GM12878 (cell line): ENCODE results near the gene PPP3CA. TPM values are rescaled to one million over a fixed set of nuclear protein-coding genes. Genes with fewer than 3 reads are reported as not detected.

Experiments used
- ATAC-seq: fragments of 200-7000 bp; cut with Tn5 transposase; 3 replicates; pipeline ENCODE4 v1.9.1; 2020; ENCODE audit warnings: mild to moderate bottlenecking, moderate library complexity
- BruUV-seq: library from RNA; stranded (reverse); fragments of 400-500 nt; replicated peaks from 2 replicates; lab custom pipeline; 2021; lab: Mats Ljungman, UMichigan
- CTCF ChIA-PET: fragments of 300-600 bp; sonication (Branson Sonifier 250); formaldehyde crosslinking; extraction: SDS; loops from one replicate; lab custom pipeline; 2021; ENCODE audit warnings: inconsistent platforms; lab: Yijun Ruan, JAX
- POLR2A ChIA-PET: fragments of 350-600 bp; formaldehyde crosslinking; extraction: SDS; loops from one replicate; lab custom pipeline; 2021; ENCODE audit warnings: inconsistent platforms; lab: Charles Lee
- RAD21 ChIA-PET: fragments of 300-600 bp; sonication (Branson Sonifier 250); formaldehyde crosslinking; loops from one replicate; lab custom pipeline; 2023; ENCODE audit warnings: antibody characterized with exemption; ENCODE audit not compliant: unreplicated experiment; lab: Charles Lee
- SMC1A ChIA-PET: fragments of 300-600 bp; sonication (Branson Sonifier 250); formaldehyde crosslinking; loops from one replicate; lab custom pipeline; 2023; ENCODE audit not compliant: unreplicated experiment, uncharacterized antibody; lab: Charles Lee
- DNase-seq: peaks from one replicate; pipeline ENCODE4 v3.0.0-alpha.2; 2011; ENCODE audit warnings: low read depth, low spot score
- FAIRE-seq: peaks from 3 replicates; lab custom pipeline; 2011; peaks lifted over from hg19 to GRCh38; lab: Jason Lieb, UNC
- H2AFZ ChIP-seq: 2 replicates; pipeline ENCODE4 v1.6.0; 2011; ENCODE audit warnings: low read depth, low read length, control low read depth; ENCODE audit not compliant: control insufficient read depth
- H3K27ac ChIP-seq: 2 replicates; pipeline ENCODE4 v1.5.1; 2011; ENCODE audit warnings: control low read depth; ENCODE audit not compliant: control insufficient read depth, insufficient read depth
- H3K27me3 ChIP-seq, 2 experiments: replicated peaks in 1 of 2; 2 replicates each; pipeline versions ENCODE4 v1.6.0 to v1.6.1; 2011; ENCODE audit warnings: low read length in 1 of 2; ENCODE audit not compliant: control insufficient read depth in 2 of 2, insufficient read depth in 2 of 2
- H3K36me3 ChIP-seq, 2 experiments: 2 replicates each; pipeline ENCODE4 v1.5.1; 2011; ENCODE audit warnings: low read length in 1 of 2; ENCODE audit not compliant: control insufficient read depth in 2 of 2, insufficient read depth in 2 of 2
- H3K4me1 ChIP-seq: 2 replicates; pipeline ENCODE4 v1.6.1; 2011; ENCODE audit warnings: mild to moderate bottlenecking, low read length, moderate library complexity, mixed read lengths; ENCODE audit not compliant: control insufficient read depth, insufficient read depth
- H3K4me2 ChIP-seq: 2 replicates; pipeline ENCODE4 v1.6.0; 2011; ENCODE audit warnings: control low read depth; ENCODE audit not compliant: control insufficient read depth, insufficient read depth
- H3K4me3 ChIP-seq: fragments of 200-600 bp; sonication (generic); 2 replicates; pipeline ENCODE4 v1.5.1; 2016
- H3K79me2 ChIP-seq: 2 replicates; pipeline ENCODE4 v1.6.0; 2011; ENCODE audit warnings: low read length; ENCODE audit not compliant: control insufficient read depth, insufficient read depth
- H3K9ac ChIP-seq: 2 replicates; pipeline ENCODE4 v1.8.0; 2011; ENCODE audit warnings: low read length, control low read depth, mixed read lengths; ENCODE audit not compliant: control insufficient read depth, insufficient read depth
- H3K9me3 ChIP-seq: replicated peaks from 3 replicates; pipeline ENCODE4 v1.5.1; 2011; ENCODE audit warnings: mild to moderate bottlenecking, low read length; ENCODE audit not compliant: control insufficient read depth, insufficient read depth
- H4K20me1 ChIP-seq: 2 replicates; pipeline ENCODE4 v1.6.0; 2011; ENCODE audit not compliant: control insufficient read depth, insufficient read depth
- ASH2L ChIP-seq: fragments of 300-600, 200-600 bp; sonication (generic); IDR thresholded peaks from 2 replicates; pipeline ENCODE4 v1.6.1; 2017; ENCODE audit warnings: low read depth, mild to moderate bottlenecking, borderline replicate concordance
- CBFB ChIP-seq: IDR thresholded peaks from 2 replicates; pipeline ENCODE4 v1.6.1; 2016; ENCODE audit warnings: antibody characterized with exemption, low read depth
- CHD2 ChIP-seq: IDR thresholded peaks from 2 replicates; pipeline ENCODE4 v1.6.1; 2011; ENCODE audit warnings: low read depth, low read length, improper control_type of control experiment, borderline replicate concordance
- MTA3 ChIP-seq: IDR thresholded peaks from 2 replicates; pipeline ENCODE4 v1.6.1; 2012; ENCODE audit warnings: low read length, inconsistent platforms, borderline replicate concordance
- NBN ChIP-seq: fragments of 450-650 bp; IDR thresholded peaks from 2 replicates; pipeline ENCODE4 v1.6.1; 2016
- PBX3 ChIP-seq: IDR thresholded peaks from 2 replicates; pipeline ENCODE4 v1.6.1; 2011; ENCODE audit warnings: mild to moderate bottlenecking, low read depth, low read length, moderate library complexity; ENCODE audit not compliant: insufficient replicate concordance
- RELA ChIP-seq: fragments of 450-650 bp; IDR thresholded peaks from 2 replicates; pipeline ENCODE4 v1.8.0; 2014; ENCODE audit warnings: borderline replicate concordance; ENCODE audit not compliant: partially characterized antibody
- SREBF1 ChIP-seq: IDR thresholded peaks from 2 replicates; pipeline ENCODE4 v1.6.1; 2012; ENCODE audit warnings: mild to moderate bottlenecking, low read length
- TCF3 ChIP-seq: IDR thresholded peaks from 2 replicates; pipeline ENCODE4 v1.6.1; 2012; ENCODE audit warnings: low read depth, mild to moderate bottlenecking, low read length, borderline replicate concordance; ENCODE audit not compliant: insufficient read depth
- ZZZ3 ChIP-seq: IDR thresholded peaks from 2 replicates; pipeline ENCODE4 v1.6.1; 2011; ENCODE audit warnings: low read depth; ENCODE audit not compliant: control insufficient read depth, insufficient read length
- WGBS: methylation state at CpG from one replicate; pipeline ENCODE4 v1.1.6; 2016; ENCODE audit warnings: low lambda C conversion rate; ENCODE audit not compliant: insufficient replicate concordance, insufficient coverage; ENCODE audit errors: missing lambda C conversion rate; 5-methylcytosine and 5-hydroxymethylcytosine counted together
- in situ Hi-C: fragments of 300-500 bp; cut with MboI; formaldehyde crosslinking; loops from 9 replicates; pipeline ENCODE4 v1.14.3; 2018; ENCODE audit warnings: mixed read lengths
- intact Hi-C: fragments of 100-400 bp; cut with micrococcal nuclease; formaldehyde crosslinking; loops from one replicate; pipeline ENCODE4 v1.14.2; 2022; ENCODE audit not compliant: unreplicated experiment
- polyA plus RNA-seq, 11 experiments: library from polyadenylated mRNA; depleted of rRNA in 4 of 11; unstranded in 6 of 11; stranded (reverse) in 5 of 11; fragments of >200 nt; fragmentation: Nextera tagmentation in 4 of 11; fragmentation: Illumina TruSeq in 1 of 11; extraction: Ambion mirVana in 4 of 11; extraction: Trizol in 1 of 11; gene quantifications; 1 replicate in 1 of 11; 2 replicates in 10 of 11; pipeline versions ENCODE4 v1.2.1 to v1.2.3, GENCODE V29; 2011 to 2016; ENCODE audit warnings: inconsistent platforms in 2 of 11, missing spikeins in 2 of 11, low read depth in 1 of 11
- total RNA-seq, 4 experiments: library from RNA; depleted of rRNA in 3 of 4; stranded (reverse); fragments of >200 nt in 3 of 4; fragmentation: Illumina TruSeq in 1 of 4; extraction: Trizol in 1 of 4; gene quantifications; 2 replicates each; pipeline versions ENCODE4 v1.2.1 to v1.2.3, GENCODE V29; 2013 to 2021
- TF ChIP-seq, protein P1 (sequence below): fragments of 450-650 bp; IDR thresholded peaks from 2 replicates; pipeline ENCODE4 v1.6.1; 2017; ENCODE audit warnings: mild to moderate bottlenecking, moderate library complexity
- TF ChIP-seq, protein P2 (sequence below): fragments of 450-650 bp; conservative IDR thresholded peaks from 2 replicates; pipeline ENCODE4 v1.6.1; 2017; ENCODE audit warnings: mild to moderate bottlenecking, moderate library complexity

Gene PPP3CA
- total and polyA plus RNA-seq, 10 of the 15 experiments (the other 5 are each of a cell fraction or from before 2014, with no cell fraction given): 0.33 to 9.0 (median 1.0) TPM

DNA sequence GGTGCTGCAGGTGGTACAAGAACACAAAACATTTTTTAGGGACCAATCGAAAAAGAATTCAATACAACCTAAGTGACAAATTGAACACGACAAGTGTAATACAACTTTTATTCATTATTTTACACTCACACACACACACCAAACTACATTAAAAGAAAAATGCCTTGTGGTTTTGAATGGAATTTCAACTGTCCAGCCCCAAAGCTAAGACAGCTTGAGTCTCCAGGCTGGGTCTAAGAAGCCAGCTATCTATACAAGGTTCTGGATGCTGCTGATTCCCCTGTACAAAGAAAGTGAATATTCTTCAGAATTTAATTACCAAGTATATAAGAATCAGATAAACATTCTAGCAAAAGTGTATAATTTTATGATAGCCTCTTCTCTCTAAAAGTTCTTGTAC is 118.2 kb downstream of the PPP3CA start:
- Histone ChIP-seq H3K4me2 (no peak overlapping the region), H3K9ac (no peak overlapping the region), H3K4me3 (no peak overlapping the region), H3K4me1 (no peaks in the 10 kb centered on the region), H3K9me3 (no peaks in the 10 kb centered on the region; the same call in 2 of the 3 replicates), H3K36me3 (no peaks in the 10 kb centered on the region), H2AFZ (no peak overlapping the region), H3K79me2 (no peaks in the 10 kb centered on the region), H3K27me3 (no peaks in the 10 kb centered on the region), H4K20me1 (no peaks in the 10 kb centered on the region), H3K27ac (no peak overlapping the region)
- ChIA-PET RAD21 (no interaction called here), CTCF (no interaction called here), POLR2A (no interaction called here), SMC1A (no interaction called here)
- intact Hi-C loops (no loop called here), in situ Hi-C loops (no loop called here)
- DNase-seq: no peak
- TF ChIP-seq SREBF1 (no peak), CHD2 (no peak), MTA3 (no peak), ASH2L (no peak), ZZZ3 (no peak), NBN (no peak), PBX3 (no peak), CBFB (no peak), TCF3 (no peak), RELA (no peak)
- TF ChIP-seq, protein P1, sequence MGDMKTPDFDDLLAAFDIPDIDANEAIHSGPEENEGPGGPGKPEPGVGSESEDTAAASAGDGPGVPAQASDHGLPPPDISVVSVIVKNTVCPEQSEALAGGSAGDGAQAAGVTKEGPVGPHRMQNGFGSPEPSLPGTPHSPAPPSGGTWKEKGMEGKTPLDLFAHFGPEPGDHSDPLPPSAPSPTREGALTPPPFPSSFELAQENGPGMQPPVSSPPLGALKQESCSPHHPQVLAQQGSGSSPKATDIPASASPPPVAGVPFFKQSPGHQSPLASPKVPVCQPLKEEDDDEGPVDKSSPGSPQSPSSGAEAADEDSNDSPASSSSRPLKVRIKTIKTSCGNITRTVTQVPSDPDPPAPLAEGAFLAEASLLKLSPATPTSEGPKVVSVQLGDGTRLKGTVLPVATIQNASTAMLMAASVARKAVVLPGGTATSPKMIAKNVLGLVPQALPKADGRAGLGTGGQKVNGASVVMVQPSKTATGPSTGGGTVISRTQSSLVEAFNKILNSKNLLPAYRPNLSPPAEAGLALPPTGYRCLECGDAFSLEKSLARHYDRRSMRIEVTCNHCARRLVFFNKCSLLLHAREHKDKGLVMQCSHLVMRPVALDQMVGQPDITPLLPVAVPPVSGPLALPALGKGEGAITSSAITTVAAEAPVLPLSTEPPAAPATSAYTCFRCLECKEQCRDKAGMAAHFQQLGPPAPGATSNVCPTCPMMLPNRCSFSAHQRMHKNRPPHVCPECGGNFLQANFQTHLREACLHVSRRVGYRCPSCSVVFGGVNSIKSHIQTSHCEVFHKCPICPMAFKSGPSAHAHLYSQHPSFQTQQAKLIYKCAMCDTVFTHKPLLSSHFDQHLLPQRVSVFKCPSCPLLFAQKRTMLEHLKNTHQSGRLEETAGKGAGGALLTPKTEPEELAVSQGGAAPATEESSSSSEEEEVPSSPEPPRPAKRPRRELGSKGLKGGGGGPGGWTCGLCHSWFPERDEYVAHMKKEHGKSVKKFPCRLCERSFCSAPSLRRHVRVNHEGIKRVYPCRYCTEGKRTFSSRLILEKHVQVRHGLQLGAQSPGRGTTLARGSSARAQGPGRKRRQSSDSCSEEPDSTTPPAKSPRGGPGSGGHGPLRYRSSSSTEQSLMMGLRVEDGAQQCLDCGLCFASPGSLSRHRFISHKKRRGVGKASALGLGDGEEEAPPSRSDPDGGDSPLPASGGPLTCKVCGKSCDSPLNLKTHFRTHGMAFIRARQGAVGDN: no peak
- TF ChIP-seq, protein P2, sequence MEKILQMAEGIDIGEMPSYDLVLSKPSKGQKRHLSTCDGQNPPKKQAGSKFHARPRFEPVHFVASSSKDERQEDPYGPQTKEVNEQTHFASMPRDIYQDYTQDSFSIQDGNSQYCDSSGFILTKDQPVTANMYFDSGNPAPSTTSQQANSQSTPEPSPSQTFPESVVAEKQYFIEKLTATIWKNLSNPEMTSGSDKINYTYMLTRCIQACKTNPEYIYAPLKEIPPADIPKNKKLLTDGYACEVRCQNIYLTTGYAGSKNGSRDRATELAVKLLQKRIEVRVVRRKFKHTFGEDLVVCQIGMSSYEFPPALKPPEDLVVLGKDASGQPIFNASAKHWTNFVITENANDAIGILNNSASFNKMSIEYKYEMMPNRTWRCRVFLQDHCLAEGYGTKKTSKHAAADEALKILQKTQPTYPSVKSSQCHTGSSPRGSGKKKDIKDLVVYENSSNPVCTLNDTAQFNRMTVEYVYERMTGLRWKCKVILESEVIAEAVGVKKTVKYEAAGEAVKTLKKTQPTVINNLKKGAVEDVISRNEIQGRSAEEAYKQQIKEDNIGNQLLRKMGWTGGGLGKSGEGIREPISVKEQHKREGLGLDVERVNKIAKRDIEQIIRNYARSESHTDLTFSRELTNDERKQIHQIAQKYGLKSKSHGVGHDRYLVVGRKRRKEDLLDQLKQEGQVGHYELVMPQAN: no peak
- BruUV-seq: no TSS peak
- WGBS: 91% methylated on average over 2 of the region's 2 CpGs
- no peak for FAIRE-seq
- ATAC-seq: no peak
